Heart left ventricle (tissue), 13 donors: Measurements from ENCODE around the gene NIM1K.

ENCODE experiments used
- CTCF ChIP-seq, 12 donors: fragments of 200-600 bp; sonication (generic) in 4 of 12; IDR thresholded peaks; one replicate each; pipeline versions ENCODE4 v1.5.0 to v1.8.0; 2018 to 2022; ENCODE audit warnings: antibody characterized with exemption in 12 of 12, mild to moderate bottlenecking in 5 of 12
- POLR2A ChIP-seq, 2 donors: fragments of 450-650 bp; IDR thresholded peaks; one replicate each; pipeline ENCODE4 v1.6.1; 2017; ENCODE audit warnings: antibody characterized with exemption in 2 of 2, mild to moderate bottlenecking in 2 of 2, moderate library complexity in 2 of 2
- donor health status: ischemic (EF 13 %, LVEDD 7.1; RV severe dilation, severe dysfunction).
- donor health status: DM: no; HTN: yes; CAD: no.
- donor health status: DM: no; HTN: no; CAD: no.
- donor health status: ischemic (EF 25% LVEDD 6.9; RV normal size, moderate dysfunction).
- donor health status: ischemic (EF 25% LVEDD 5.7; RV mildly dilated, moderate dysfunction).
- donor health status: ischemic (EF 35%, LVEDD 5.7; RV mildly dilated, moderate dysfunction).
- donor health status: nonischemic (EF 11% LVEDD 7.7; RV severe dilation, severe dysfunction).
- donor health status: DM: yes; HTN: yes; CAD: no.
- donor health status: PGD.
- donor health status: ischemic (EF 29% LVEDD 5.4; RV normal size, mild dysfunction).
- donor health status: nonischemic (EF 23%, LVEDD 6.1; RV moderate dilation, normal function).

GRCh38 chr5:43193181-43193893 lies 1.3 kb downstream of the NIM1K start:
- TF ChIP-seq POLR2A (IDR thresholded peaks at IDR 0.05) (no peak), CTCF (IDR thresholded peaks at IDR 0.05) (no peak)
